ENCODE results near the gene AAK1. TPM values are rescaled to one million over a fixed set of nuclear protein-coding genes. Genes with fewer than 3 reads are reported as not detected.

Gene AAK1
- polyA plus RNA-seq, 1 of the 3 experiments (the other 2 are of a cell fraction), result 13.4 TPM

DNA sequence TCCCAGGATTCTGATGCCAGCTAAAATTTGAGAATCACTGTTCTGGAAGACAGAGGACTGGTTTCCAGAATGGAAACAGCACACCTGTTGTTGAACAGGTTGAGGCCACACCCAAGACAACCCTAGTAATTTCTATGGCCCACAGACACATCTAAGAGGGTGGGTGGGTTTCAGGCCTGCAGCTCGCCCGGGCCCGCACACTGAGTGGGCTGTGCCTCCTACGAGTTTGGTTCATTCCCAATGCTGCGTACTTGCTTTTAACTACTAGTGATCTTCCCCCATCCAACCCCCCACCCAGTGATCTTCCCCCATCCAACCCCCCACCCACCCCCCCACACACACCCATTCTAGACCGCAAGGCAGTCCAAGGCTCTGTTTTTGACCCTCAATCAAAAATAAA lies 205.0 kb downstream of the AAK1 start:
- Histone ChIP-seq H3K4me2 (no peak overlapping the region), H3K4me3 (ENCODE audit: low read depth in 2 of 2, low read length in 1 of 2) (no peak overlapping the region), H3K27me3 (ENCODE audit: insufficient read depth) (no peaks in the 10 kb centered on the region), H3K9me2 (no peaks in the 10 kb centered on the region), H3K36me3 (replicated peaks in 1 of 2; ENCODE audit: control insufficient read depth in 1 of 2, insufficient read depth in 2 of 2, low read length in 1 of 2) (no peaks in the 10 kb centered on the region), H3K9ac (no peak overlapping the region), H4K20me1 (ENCODE audit: insufficient read depth) (no peaks in the 10 kb centered on the region), H3K4me1 (ENCODE audit: control insufficient read depth in 1 of 2, insufficient read depth in 2 of 2, low read depth in 1 of 2, low read length in 1 of 2) (peaks cover 5 to 6% of the 10 kb centered on the region in 2 experiments), H3K9me3 (no peaks in the 10 kb centered on the region), H3F3A (replicated peaks; ENCODE audit: insufficient read depth) (peaks cover 20% of the 10 kb centered on the region), H3K79me2 (ENCODE audit: insufficient read depth) (peaks cover 32% of the 10 kb centered on the region), H3K27ac (ENCODE audit: low read depth in 2 of 2, low read length in 1 of 2) (no peak overlapping the region), H2AFZ (ENCODE audit: low read depth) (no peak overlapping the region)
- ChIA-PET POLR2A (no interaction called here), CTCF (interaction anchor here (1.5 to 1.8 kb wide), 2 partner anchors 27 to 378 kb away, joined by 4 to 8 read pairs; no protein-coding TSS in a partner anchor)
- no peak for DNase-seq
- 86% methylated on average over 6 of the region's 6 CpGs for WGBS (ENCODE audit: low lambda C conversion rate)
- TF ChIP-seq NRF1 (IDR thresholded peaks at IDR 0.05; ENCODE audit: low read depth, low read length) (no peak), SIN3A (IDR thresholded peaks at IDR 0.05; ENCODE audit: borderline replicate concordance, low read depth, low read length) (no peak), RXRA (IDR thresholded peaks at IDR 0.05; ENCODE audit: borderline replicate concordance, low read depth) (no peak)

DNA sequence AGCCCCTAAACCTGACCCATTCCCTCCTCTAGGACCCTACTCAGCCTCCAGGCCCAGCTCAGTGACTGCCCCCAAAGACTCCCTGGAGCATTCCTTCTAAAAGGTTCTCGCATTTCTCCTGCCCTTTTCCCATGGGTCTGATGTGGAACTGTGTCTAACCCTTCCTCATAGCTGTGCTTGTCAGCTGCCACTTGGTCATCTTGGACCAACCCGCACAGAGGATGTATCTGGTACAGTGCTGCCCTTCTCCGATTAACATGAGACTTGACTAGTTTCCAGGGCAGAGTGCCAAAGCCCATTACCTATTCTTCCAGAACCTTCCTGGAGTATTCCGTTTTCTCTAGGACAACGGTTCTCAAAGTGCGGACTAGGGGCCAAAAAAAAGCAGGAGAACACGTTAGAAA lies 205.8 kb downstream of the AAK1 start:
- H3K36me3 ChIP-seq (replicated peaks in 1 of 2; ENCODE audit: control insufficient read depth in 1 of 2, insufficient read depth in 2 of 2, low read length in 1 of 2), result no peaks in the 10 kb centered on the region
- H4K20me1 ChIP-seq (ENCODE audit: insufficient read depth), result no peaks in the 10 kb centered on the region
- H3K27ac ChIP-seq (ENCODE audit: low read depth in 2 of 2, low read length in 1 of 2), result peak overlapping the region; percentile 90 to 93
- H3K4me1 ChIP-seq (ENCODE audit: control insufficient read depth in 1 of 2, insufficient read depth in 2 of 2, low read depth in 1 of 2, low read length in 1 of 2), result peaks cover 5 to 6% of the 10 kb centered on the region in 2 experiments
- no peaks in the 10 kb centered on the region for H3K9me2 ChIP-seq
- H3K4me2 ChIP-seq, result peak overlapping the region; percentile 83; the same call in 1 of the 2 replicates
- WGBS (ENCODE audit: low lambda C conversion rate), result 62% methylated on average over 7 of the region's 7 CpGs
- no peak for DNase-seq
- peaks cover 20% of the 10 kb centered on the region for H3F3A ChIP-seq (replicated peaks; ENCODE audit: insufficient read depth)
- H3K4me3 ChIP-seq (ENCODE audit: low read depth in 2 of 2, low read length in 1 of 2), result peak overlapping the region; percentile 87
- H3K9me3 ChIP-seq, result no peaks in the 10 kb centered on the region
- H2AFZ ChIP-seq (ENCODE audit: low read depth), result peak overlapping the region; percentile 99
- peaks cover 34% of the 10 kb centered on the region for H3K79me2 ChIP-seq (ENCODE audit: insufficient read depth)
- no peaks in the 10 kb centered on the region for H3K27me3 ChIP-seq (ENCODE audit: insufficient read depth)
- H3K9ac ChIP-seq, result peak overlapping the region; percentile 81
- TF ChIP-seq, protein P1, sequence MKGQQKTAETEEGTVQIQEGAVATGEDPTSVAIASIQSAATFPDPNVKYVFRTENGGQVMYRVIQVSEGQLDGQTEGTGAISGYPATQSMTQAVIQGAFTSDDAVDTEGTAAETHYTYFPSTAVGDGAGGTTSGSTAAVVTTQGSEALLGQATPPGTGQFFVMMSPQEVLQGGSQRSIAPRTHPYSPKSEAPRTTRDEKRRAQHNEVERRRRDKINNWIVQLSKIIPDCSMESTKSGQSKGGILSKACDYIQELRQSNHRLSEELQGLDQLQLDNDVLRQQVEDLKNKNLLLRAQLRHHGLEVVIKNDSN (IDR thresholded peaks at IDR 0.05; ENCODE audit: borderline replicate concordance, low read depth), result no peak
- TF ChIP-seq RFX5 (IDR thresholded peaks at IDR 0.05; ENCODE audit: low read length), result no peak
- TF ChIP-seq RCOR1 (IDR thresholded peaks at IDR 0.05; ENCODE audit: low read length), result no peak
- TF ChIP-seq, protein P2, sequence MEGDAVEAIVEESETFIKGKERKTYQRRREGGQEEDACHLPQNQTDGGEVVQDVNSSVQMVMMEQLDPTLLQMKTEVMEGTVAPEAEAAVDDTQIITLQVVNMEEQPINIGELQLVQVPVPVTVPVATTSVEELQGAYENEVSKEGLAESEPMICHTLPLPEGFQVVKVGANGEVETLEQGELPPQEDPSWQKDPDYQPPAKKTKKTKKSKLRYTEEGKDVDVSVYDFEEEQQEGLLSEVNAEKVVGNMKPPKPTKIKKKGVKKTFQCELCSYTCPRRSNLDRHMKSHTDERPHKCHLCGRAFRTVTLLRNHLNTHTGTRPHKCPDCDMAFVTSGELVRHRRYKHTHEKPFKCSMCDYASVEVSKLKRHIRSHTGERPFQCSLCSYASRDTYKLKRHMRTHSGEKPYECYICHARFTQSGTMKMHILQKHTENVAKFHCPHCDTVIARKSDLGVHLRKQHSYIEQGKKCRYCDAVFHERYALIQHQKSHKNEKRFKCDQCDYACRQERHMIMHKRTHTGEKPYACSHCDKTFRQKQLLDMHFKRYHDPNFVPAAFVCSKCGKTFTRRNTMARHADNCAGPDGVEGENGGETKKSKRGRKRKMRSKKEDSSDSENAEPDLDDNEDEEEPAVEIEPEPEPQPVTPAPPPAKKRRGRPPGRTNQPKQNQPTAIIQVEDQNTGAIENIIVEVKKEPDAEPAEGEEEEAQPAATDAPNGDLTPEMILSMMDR (IDR thresholded peaks at IDR 0.05), result no peak
- TF ChIP-seq YY1 (IDR thresholded peaks at IDR 0.05; ENCODE audit: low read depth), result no peak
- TF ChIP-seq MEF2A (IDR thresholded peaks at IDR 0.05; ENCODE audit: borderline replicate concordance, low read depth), result no peak
- TF ChIP-seq GABPA (IDR thresholded peaks at IDR 0.05; ENCODE audit: low read depth), result no peak
- TF ChIP-seq NFIC (IDR thresholded peaks at IDR 0.05; ENCODE audit: borderline replicate concordance), result no peak
- TF ChIP-seq SMC3 (IDR thresholded peaks at IDR 0.05; ENCODE audit: low read depth, low read length), result no peak
- TF ChIP-seq ELF1 (IDR thresholded peaks at IDR 0.05), result no peak
- TF ChIP-seq CHD2 (IDR thresholded peaks at IDR 0.05; ENCODE audit: low read length, partially characterized antibody), result no peak
- no peak for TF ChIP-seq TCF12 (IDR thresholded peaks at IDR 0.05)
- TF ChIP-seq FOSL2 (IDR thresholded peaks at IDR 0.05; ENCODE audit: borderline replicate concordance, low read depth), result no peak
- TF ChIP-seq SIN3A (IDR thresholded peaks at IDR 0.05; ENCODE audit: borderline replicate concordance, low read depth, low read length), result no peak
- POLR2A ChIA-PET, result interaction anchor here (1.1 to 1.3 kb wide), 5 partner anchors 11 to 206 kb away, joined by 3 to 6 read pairs (median 3); partner anchors contain the start of genes AAK1 and GFPT1
- CTCF ChIA-PET, result interaction anchor here (0.6 to 2.5 kb wide), 22 partner anchors 11 to 379 kb away, joined by 3 to 9 read pairs (median 4); partner anchors contain the start of gene GFPT1
